AG20443 (cell line): Measurements from ENCODE around the gene IL5.

Source experiments
- DNase-seq: peaks from one replicate; pipeline ENCODE4 v3.0.0; 2012; ENCODE audit warnings: low spot score, mixed read lengths

Gene IL5

DNA sequence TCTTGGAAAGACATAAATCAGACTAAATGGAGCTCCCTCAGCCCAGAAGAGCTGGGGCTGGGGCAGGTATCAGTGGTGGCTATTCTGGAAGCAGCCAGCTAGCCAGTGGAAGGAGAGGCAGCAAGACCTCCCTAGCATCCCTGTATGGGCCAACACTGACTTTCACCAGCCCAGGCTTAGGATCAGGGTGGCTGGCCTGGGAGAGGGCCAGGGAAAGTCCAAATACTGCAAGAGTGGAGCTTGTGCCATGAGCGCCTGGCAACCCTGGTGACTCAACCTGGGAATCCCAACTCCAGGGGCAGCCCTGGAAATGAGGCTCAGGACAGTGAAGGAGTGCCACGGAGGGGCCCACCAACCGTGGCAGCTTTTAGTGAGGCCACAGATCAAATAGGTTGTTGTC is 45.2 kb downstream of the IL5 start:
- peak; percentile 65 for DNase-seq

DNA sequence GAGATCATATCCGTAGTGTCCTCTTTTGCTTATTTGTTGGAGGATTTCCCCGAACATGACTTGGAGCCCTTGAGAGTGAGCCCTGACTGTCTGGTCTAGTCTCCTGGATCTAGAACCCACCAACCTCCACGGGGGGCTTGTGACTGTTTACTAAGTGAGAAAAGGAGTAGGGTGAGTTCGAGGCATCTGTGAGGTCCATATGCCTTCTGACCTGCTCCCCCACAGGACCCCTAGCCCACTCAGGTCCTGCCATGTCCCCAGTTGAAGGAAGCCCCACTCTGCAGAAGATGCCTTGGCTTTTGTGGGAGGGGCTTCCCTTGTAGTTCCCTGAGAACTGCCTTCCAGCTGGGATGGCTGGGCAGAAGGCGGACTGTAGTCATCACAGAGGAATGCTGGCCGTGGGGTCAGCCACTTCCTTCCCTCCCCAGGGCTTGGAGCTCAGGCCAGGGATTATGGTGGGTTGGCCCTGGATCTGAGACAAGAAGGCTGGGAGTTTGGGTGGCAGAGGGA is 45.8 kb downstream of the IL5 start:
- DNase-seq: peak; percentile 95

DNA sequence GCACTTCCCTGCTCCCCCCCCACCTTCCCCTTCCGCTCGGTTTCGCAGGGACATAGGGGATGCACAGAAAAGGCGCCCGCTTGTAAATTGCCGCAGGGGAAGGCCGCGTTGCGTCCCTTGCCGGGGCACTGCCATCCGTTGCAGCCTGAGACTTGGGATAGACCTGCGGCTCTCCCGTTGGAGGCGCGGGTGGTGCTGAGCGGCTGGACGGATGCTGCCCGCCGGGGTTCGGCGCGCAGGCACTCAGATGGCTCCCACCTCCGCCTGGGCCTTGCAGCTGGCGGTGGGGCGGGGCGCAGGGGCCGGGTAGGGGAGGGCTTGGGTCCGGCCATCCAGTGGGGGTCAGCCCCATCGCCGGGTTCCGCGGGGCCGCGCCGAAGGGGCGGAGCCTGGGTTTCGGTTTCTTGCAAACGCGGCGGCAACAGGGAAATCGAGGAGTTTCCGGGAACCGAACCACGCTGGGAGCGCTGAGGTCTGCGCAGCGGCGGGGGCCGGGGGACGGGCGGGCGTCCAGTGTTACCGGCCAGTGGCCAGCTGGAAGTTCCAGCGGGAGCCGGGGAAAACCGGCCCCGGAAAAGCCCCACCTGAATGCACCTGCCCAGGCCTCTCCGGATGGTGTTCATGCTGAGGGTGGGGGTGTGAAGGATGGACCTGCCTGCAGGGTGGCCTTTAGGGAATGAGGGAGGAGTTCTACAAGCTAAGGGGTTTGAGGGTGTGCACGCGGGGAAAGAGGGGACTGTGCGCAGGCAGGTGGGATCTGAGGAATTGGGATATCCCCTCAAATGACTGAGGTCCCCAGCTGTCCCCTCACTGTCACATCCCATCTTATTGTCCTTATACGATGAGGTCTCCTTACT is 46.5 kb downstream of the IL5 start:
- peak; percentile 90 for DNase-seq

DNA sequence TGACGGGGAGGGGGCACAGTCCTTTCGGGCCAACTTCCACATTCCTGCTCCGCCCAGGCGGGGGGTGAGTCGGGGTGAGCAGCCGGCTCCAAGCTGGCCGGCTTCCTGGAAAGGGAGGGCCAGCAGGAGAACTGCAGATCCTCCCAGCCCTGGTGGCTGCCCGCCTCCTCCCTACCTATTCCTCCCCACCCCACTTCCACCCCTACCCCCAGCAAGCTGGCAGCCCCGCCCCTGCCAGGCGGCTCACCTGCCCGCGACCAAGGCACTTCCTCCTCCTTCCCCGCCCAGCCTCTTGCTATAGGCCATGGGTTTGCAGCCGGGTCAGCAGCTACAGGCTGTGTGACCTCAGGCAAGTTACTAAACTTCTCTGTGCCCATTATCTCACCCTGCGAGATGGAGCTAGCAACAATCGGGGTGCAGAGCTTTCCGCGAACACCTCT is 47.1 kb downstream of the IL5 start:
- peak; percentile 89 for DNase-seq

DNA sequence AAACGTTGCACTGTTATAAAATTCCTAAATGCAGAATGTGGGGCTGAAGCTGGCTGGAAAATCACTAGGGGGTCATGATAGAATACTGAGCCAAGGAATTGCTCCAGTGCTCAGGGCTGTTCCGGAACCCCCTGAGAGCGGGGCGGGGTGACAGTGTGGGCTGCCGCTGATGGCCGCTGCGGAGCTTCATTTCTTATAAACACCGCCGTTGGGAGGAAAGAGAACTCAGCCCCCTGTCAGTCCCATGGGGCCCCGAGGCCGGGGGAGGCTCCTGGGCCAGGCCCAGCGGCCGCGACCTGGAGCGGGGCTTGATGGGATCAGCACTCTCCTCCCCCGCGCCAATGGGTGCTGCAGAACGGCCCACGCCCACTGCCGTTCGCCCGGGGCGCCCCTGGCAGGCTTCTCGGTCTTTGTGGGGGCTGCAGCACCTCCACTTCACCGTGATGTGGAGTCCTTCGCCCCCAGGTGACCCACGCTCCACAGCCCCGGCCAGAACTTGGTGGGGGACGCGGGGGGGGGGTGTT is 47.6 kb downstream of the IL5 start:
- DNase-seq: peak; percentile 77

DNA sequence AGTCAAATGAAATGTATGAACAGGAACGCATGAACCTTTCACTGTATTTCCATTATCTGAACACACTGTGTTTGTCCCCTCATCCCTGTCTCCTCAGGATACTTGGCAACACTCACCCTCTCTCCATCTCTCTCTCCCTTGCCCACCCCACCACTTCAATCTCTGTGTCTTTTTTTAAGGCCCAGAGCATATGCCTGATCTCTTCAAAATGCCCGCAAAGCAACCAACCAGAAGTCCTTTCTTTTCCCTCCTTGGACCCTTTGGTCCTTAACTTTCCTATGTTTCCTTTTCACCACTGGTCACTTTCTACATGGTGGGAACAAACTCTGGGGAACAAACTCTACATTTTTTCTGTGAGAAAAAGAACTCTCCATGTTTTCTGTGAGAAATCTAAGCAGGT is 49.5 kb downstream of the IL5 start:
- no peak for DNase-seq

DNA sequence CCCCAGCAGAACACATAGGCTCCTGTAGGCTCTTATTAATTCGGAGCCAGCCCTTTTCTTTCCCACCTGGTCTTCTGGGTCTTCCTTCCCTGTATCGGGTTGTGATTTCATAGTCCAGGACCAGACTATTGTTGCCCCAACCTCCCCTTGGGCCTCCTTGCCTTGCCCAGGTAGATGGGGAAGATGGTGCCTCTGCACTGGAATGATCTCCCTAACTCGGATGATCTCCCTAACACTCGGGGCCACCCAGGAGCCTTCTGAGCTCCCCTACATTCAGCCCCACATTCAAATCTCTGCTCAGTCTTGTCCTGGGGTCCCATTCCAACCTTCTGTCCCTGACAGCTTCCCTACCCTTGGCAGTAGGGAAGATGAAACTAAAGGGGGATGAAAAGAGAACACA is 50.1 kb downstream of the IL5 start:
- no peak for DNase-seq

DNA sequence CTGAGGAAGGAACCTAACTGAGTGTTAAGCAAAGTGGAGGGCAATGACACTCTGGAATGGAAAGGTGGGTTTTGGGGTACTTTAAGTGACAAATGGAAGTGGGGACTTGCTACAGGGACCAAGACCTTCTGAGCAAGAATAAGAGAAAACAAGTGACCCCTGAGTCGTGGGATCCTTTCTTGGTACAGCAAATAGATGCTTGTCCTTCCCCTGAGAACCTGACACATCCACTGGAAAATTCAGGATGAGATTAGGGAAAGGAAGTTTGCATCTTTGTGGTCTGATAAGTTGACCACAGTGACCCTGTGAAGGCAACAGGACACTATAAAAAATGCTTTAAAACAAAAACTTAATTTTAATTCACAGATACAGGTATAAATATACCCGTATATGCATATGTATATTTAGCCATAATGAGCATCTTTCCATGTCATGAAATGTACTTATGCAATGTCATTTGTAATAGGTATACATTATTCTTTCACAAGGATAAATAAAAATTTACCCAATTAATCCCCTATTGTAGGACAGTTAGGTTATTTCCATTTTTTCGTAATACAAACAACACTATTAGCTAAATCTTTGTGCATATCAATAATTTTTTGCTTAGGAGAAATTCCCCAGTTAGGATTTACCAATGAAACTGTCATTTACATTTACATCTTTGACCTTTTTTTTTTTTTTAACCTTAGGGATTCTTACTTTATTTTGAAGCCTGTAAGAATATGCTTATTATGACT is 50.8 kb downstream of the IL5 start:
- DNase-seq: no peak
